C4-2B (cell line): Measurements from ENCODE around the gene TTC39B.

Experiments used
- H3K27ac ChIP-seq: fragments of 450-650 bp; 2 replicates; pipeline ENCODE4 v1.5.1; 2017
- CTCF ChIP-seq: fragments of 450-650 bp; conservative IDR thresholded peaks from 2 replicates; pipeline ENCODE4 v1.5.1; 2017; ENCODE audit warnings: mild to moderate bottlenecking
- ZFX ChIP-seq: fragments of 450-650 bp; IDR thresholded peaks from 2 replicates; pipeline ENCODE4 v1.6.1; 2017

The TTC39B gene

GRCh38 chr9:15115041-15115440, 192.0 kb downstream of the TTC39B start:
- TF ChIP-seq ZFX, result no peak
- no peak for TF ChIP-seq CTCF
- no peak overlapping the region for H3K27ac ChIP-seq
